Measurements from ENCODE around the gene RNF115. TPM values are rescaled to one million over a fixed set of nuclear protein-coding genes. Genes with fewer than 3 reads are reported as not detected.
"Not testable (repeated sequence)": the region's sequence is repeated elsewhere in the genome, so short reads cannot be mapped to it uniquely, and the experiment has no call there.

The RNF115 gene
- total RNA-seq, 1 donor from 2014 or later: 74.5 TPM

- DNase-seq (ENCODE audit: low spot score): no peak
- intact Hi-C loops (cut with DNase I): no loop called here
Measured at GRCh38 chr1:145784409-145784808, 39.5 kb downstream of the RNF115 start.

- intact Hi-C loops (cut with DNase I): no loop called here
- DNase-seq (ENCODE audit: low spot score): no peak
Measured at GRCh38 chr1:145782272-145783099, 41.4 kb downstream of the RNF115 start.

- intact Hi-C loops (cut with DNase I): no loop called here
Measured at GRCh38 chr1:145778146-145778540, 45.8 kb downstream of the RNF115 start.

GRCh38 chr1:145777357-145778145 lies 46.3 kb downstream of the RNF115 start:
- intact Hi-C loops (cut with DNase I): no loop called here
- no peak for DNase-seq (ENCODE audit: low spot score)

More at GRCh38 chr1:145778146-145778540, 45.8 kb downstream of the RNF115 start:
- DNase-seq (ENCODE audit: low spot score): no peak

- intact Hi-C loops (cut with DNase I): no loop called here
- DNase-seq (ENCODE audit: low spot score): no peak
Measured at GRCh38 chr1:145773423-145773822, 50.5 kb downstream of the RNF115 start.

GRCh38 chr1:145771056-145771455 lies 52.8 kb downstream of the RNF115 start:
- intact Hi-C loops (cut with DNase I): no loop called here
- no peak for DNase-seq (ENCODE audit: low spot score)

- DNase-seq (ENCODE audit: low spot score); intact Hi-C loops (cut with DNase I): not testable (repeated sequence)
Measured at GRCh38 chr1:145768004-145768403, 55.9 kb downstream of the RNF115 start.

- DNase-seq (ENCODE audit: low spot score); intact Hi-C loops (cut with DNase I): not testable (repeated sequence)
Measured at GRCh38 chr1:145766926-145767325, 57.0 kb downstream of the RNF115 start.

GRCh38 chr1:145765585-145766360 lies 58.1 kb downstream of the RNF115 start:
- DNase-seq (ENCODE audit: low spot score); intact Hi-C loops (cut with DNase I): not testable (repeated sequence)

- intact Hi-C loops (cut with DNase I); DNase-seq (ENCODE audit: low spot score): not testable (repeated sequence)
Measured at GRCh38 chr1:145765127-145765526, 58.8 kb downstream of the RNF115 start.

GRCh38 chr1:145764231-145764940 lies 59.5 kb downstream of the RNF115 start:
- DNase-seq (ENCODE audit: low spot score); intact Hi-C loops (cut with DNase I): not testable (repeated sequence)

- intact Hi-C loops (cut with DNase I); DNase-seq (ENCODE audit: low spot score): not testable (repeated sequence)
Measured at GRCh38 chr1:145762001-145762400, 61.9 kb downstream of the RNF115 start.

GRCh38 chr1:145761498-145761897 lies 62.4 kb downstream of the RNF115 start:
- DNase-seq (ENCODE audit: low spot score); intact Hi-C loops (cut with DNase I): not testable (repeated sequence)

GRCh38 chr1:145760395-145760949 lies 63.4 kb downstream of the RNF115 start:
- intact Hi-C loops (cut with DNase I); DNase-seq (ENCODE audit: low spot score): not testable (repeated sequence)

- DNase-seq (ENCODE audit: low spot score): no peak
- intact Hi-C loops (cut with DNase I): no loop called here
Measured at GRCh38 chr1:145759721-145760120, 64.2 kb downstream of the RNF115 start.

GRCh38 chr1:145758575-145758974 lies 65.3 kb downstream of the RNF115 start:
- intact Hi-C loops (cut with DNase I): no loop called here
- no peak for DNase-seq (ENCODE audit: low spot score)

- intact Hi-C loops (cut with DNase I): no loop called here
- DNase-seq (ENCODE audit: low spot score): no peak
Measured at GRCh38 chr1:145758116-145758515, 65.8 kb downstream of the RNF115 start.

GRCh38 chr1:145757420-145757819 lies 66.5 kb downstream of the RNF115 start:
- DNase-seq (ENCODE audit: low spot score): no peak
- intact Hi-C loops (cut with DNase I): no loop called here

GRCh38 chr1:145751491-145752037 lies 72.3 kb downstream of the RNF115 start:
- intact Hi-C loops (cut with DNase I): no loop called here
- no peak for DNase-seq (ENCODE audit: low spot score)
